PC-9 (cell line): ENCODE measurements around the gene IMMT. TPM values are rescaled to one million over a fixed set of nuclear protein-coding genes. Genes with fewer than 3 reads are reported as not detected.

ENCODE experiments used
- BruUV-seq: library from RNA; stranded (reverse); fragments of 400-500 nt; replicated peaks from 2 replicates; lab custom pipeline; 2021; lab: Mats Ljungman, UMichigan
- CTCF ChIA-PET: fragments of 300-600 bp; sonication (Branson Sonifier 250); formaldehyde crosslinking; loops from one replicate; lab custom pipeline; 2022; ENCODE audit warnings: antibody characterized with exemption; lab: Charles Lee
- POLR2A ChIA-PET: fragments of 300-600 bp; sonication (Branson Sonifier 250); formaldehyde crosslinking; loops from one replicate; lab custom pipeline; 2022; ENCODE audit warnings: antibody characterized with exemption; ENCODE audit not compliant: unreplicated experiment; lab: Charles Lee
- DNase-seq, 2 experiments: peaks; one replicate each; pipeline versions ENCODE4 v3.0.0 to v3.0.0-alpha.2; 2015 to 2022; ENCODE audit warnings: mixed read lengths in 1 of 2
- H2AFZ ChIP-seq: fragments of 200-600 bp; sonication (generic); 2 replicates; pipeline ENCODE4 v1.8.1; 2017; ENCODE audit warnings: antibody characterized with exemption
- H3F3A ChIP-seq: fragments of 200-600 bp; sonication (generic); 2 replicates; pipeline ENCODE4 v1.8.1; 2017; ENCODE audit warnings: antibody characterized with exemption, mild to moderate bottlenecking, low read depth; ENCODE audit not compliant: insufficient read depth
- H3K27ac ChIP-seq: fragments of 200-600 bp; sonication (generic); 2 replicates; pipeline ENCODE4 v1.6.1; 2016; ENCODE audit warnings: mixed run types
- H3K27me3 ChIP-seq: fragments of 200-600 bp; sonication (generic); 2 replicates; pipeline ENCODE4 v1.6.1; 2016; ENCODE audit warnings: low read depth, mixed run types; ENCODE audit not compliant: insufficient read depth
- H3K36me3 ChIP-seq: fragments of 200-600 bp; sonication (generic); 2 replicates; pipeline ENCODE4 v1.6.1; 2016; ENCODE audit warnings: low read depth, mixed run types
- H3K4me1 ChIP-seq: fragments of 200-600 bp; sonication (generic); replicated peaks from 2 replicates; pipeline ENCODE4 v1.6.1; 2016; ENCODE audit warnings: mixed run types; ENCODE audit not compliant: insufficient read depth
- H3K4me2 ChIP-seq: fragments of 200-600 bp; sonication (generic); 2 replicates; pipeline ENCODE4 v1.6.1; 2017; ENCODE audit warnings: mixed run types
- H3K4me3 ChIP-seq: fragments of 200-600 bp; sonication (generic); 2 replicates; pipeline ENCODE4 v1.6.1; 2016; ENCODE audit warnings: mixed run types
- H3K79me2 ChIP-seq: fragments of 200-600 bp; sonication (generic); 2 replicates; pipeline ENCODE4 v1.6.1; 2017; ENCODE audit warnings: low read depth, mixed run types
- H3K9me2 ChIP-seq: fragments of 200-600 bp; sonication (generic); 2 replicates; pipeline ENCODE4 v1.8.1; 2017; ENCODE audit warnings: mild to moderate bottlenecking; ENCODE audit not compliant: insufficient read depth
- H3K9me3 ChIP-seq: fragments of 200-600 bp; sonication (generic); 2 replicates; pipeline ENCODE4 v1.8.1; 2016; ENCODE audit warnings: low read depth; ENCODE audit not compliant: insufficient read depth
- H4K20me1 ChIP-seq: fragments of 200-600 bp; sonication (generic); 2 replicates; pipeline ENCODE4 v1.8.1; 2017; ENCODE audit not compliant: insufficient read depth
- EZH2 ChIP-seq: fragments of 200-600 bp; sonication (generic); IDR thresholded peaks from 2 replicates; pipeline ENCODE4 v1.8.0; 2017; ENCODE audit warnings: antibody characterized with exemption, low read depth
- intact Hi-C: fragments of 100-400 bp; cut with micrococcal nuclease; formaldehyde crosslinking; loops from one replicate; pipeline ENCODE4 v1.10.0; 2022; ENCODE audit not compliant: unreplicated experiment
- total RNA-seq: library from RNA; stranded (reverse); gene quantifications from 2 replicates; pipeline ENCODE4 v1.2.3, GENCODE V29; 2021
- TF ChIP-seq, protein P1 (sequence below): fragments of 200-600 bp; sonication (generic); conservative IDR thresholded peaks from 2 replicates; pipeline ENCODE4 v1.6.1; 2017; ENCODE audit warnings: mixed run types, antibody characterized with exemption, mild to moderate bottlenecking, moderate library complexity

The IMMT gene
- total RNA-seq, 1 experiment from 2014 or later = 114 TPM

DNA sequence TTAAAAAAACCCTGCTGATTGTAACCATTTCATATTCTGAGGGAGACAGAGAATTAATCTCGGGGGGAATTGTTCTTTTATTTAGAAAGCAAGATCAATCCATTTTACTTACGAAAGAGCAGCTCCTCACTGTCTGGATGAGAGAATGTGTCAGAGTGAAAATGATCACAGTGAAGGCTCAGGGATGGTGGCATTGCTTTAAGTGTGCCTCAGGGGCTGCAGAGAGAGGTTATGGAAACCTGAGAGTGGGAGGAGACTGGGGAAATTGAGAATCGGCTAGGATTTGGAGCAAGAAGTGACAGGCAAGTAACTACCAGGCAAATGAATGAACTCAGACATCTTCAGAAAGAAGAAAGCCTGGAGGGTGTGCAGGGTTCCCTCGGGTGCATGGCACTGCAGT, 38.2 kb upstream of the IMMT start:
- H3K27me3 ChIP-seq = peaks cover 3% of the 10 kb centered on the region; the same call in 1 of the 2 replicates
- H3K79me2 ChIP-seq = no peaks in the 10 kb centered on the region
- no peak overlapping the region for H3K27ac ChIP-seq
- no peaks in the 10 kb centered on the region for H3K9me3 ChIP-seq
- H3K36me3 ChIP-seq = no peaks in the 10 kb centered on the region
- no TSS peak for BruUV-seq
- TF ChIP-seq, protein P1, sequence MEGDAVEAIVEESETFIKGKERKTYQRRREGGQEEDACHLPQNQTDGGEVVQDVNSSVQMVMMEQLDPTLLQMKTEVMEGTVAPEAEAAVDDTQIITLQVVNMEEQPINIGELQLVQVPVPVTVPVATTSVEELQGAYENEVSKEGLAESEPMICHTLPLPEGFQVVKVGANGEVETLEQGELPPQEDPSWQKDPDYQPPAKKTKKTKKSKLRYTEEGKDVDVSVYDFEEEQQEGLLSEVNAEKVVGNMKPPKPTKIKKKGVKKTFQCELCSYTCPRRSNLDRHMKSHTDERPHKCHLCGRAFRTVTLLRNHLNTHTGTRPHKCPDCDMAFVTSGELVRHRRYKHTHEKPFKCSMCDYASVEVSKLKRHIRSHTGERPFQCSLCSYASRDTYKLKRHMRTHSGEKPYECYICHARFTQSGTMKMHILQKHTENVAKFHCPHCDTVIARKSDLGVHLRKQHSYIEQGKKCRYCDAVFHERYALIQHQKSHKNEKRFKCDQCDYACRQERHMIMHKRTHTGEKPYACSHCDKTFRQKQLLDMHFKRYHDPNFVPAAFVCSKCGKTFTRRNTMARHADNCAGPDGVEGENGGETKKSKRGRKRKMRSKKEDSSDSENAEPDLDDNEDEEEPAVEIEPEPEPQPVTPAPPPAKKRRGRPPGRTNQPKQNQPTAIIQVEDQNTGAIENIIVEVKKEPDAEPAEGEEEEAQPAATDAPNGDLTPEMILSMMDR = no peak
- no peak for TF ChIP-seq EZH2
- ChIA-PET CTCF (no interaction called here), POLR2A (no interaction called here)
- H4K20me1 ChIP-seq = no peaks in the 10 kb centered on the region
- H3K9me2 ChIP-seq = no peaks in the 10 kb centered on the region
- no peak for DNase-seq
- H3K4me3 ChIP-seq = no peak overlapping the region
- intact Hi-C loops = no loop called here
- H3K4me2 ChIP-seq = no peak overlapping the region
- peaks cover 3% of the 10 kb centered on the region; the same call in 1 of the 2 replicates for H3F3A ChIP-seq
- no peak overlapping the region for H2AFZ ChIP-seq
- no peaks in the 10 kb centered on the region for H3K4me1 ChIP-seq

DNA sequence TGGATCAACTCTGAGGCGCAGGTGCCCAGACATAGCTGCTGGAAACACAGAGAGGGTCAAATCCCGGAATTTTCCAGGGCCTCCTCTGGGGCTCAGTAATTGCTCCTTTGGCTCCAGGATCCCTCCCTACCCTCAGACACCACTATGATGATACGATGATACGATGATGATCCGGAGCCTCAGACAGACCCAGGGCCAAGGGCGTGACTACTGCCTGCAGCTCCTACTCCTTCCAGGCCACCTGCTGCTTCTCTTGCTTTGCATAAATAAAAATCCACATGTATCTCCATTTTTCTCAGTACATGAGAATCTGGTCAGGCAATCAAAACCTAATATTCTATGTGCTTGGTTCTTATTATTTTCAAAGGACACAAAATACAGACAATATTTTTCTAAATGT, 37.6 kb upstream of the IMMT start:
- intact Hi-C loops = no loop called here
- H3K36me3 ChIP-seq = no peaks in the 10 kb centered on the region
- no peak overlapping the region for H3K27ac ChIP-seq
- no peaks in the 10 kb centered on the region for H4K20me1 ChIP-seq
- no peaks in the 10 kb centered on the region for H3K9me3 ChIP-seq
- H3K4me2 ChIP-seq = no peak overlapping the region
- H3K27me3 ChIP-seq = no peaks in the 10 kb centered on the region
- no peaks in the 10 kb centered on the region for H3K79me2 ChIP-seq
- H3K4me3 ChIP-seq = no peak overlapping the region
- CTCF ChIA-PET = no interaction called here
- no peaks in the 10 kb centered on the region for H3K9me2 ChIP-seq
- no TSS peak for BruUV-seq
- H3K4me1 ChIP-seq = no peaks in the 10 kb centered on the region
- POLR2A ChIA-PET = no interaction called here
- no peak overlapping the region for H2AFZ ChIP-seq
- no peak for DNase-seq
- TF ChIP-seq, protein P1 = no peak
- no peak for TF ChIP-seq EZH2
- H3F3A ChIP-seq = peaks cover 3% of the 10 kb centered on the region; the same call in 1 of the 2 replicates

DNA sequence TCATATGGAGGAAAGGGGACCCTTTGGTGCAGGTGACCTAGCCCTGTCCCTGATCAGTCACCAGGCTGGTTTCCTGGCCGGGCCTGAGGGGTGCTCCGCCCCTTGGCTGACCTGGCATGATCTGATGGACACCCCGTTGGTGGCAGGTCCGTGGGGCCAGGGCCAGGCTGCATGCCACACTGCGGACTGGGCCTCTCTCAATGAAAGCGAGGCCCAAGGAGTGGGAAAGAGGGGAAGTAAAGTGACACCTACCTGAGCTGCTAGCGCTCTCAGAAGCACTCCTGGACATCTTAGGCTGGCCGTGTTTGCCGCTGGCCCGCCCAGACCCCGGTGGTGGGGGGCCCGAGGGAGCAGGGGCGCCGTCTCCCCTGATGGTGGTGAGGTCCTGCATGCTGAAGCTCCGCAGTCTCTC, 37.1 kb upstream of the IMMT start:
- Histone ChIP-seq H2AFZ (no peak overlapping the region), H3K4me1 (no peaks in the 10 kb centered on the region), H3K4me2 (no peak overlapping the region), H3K27ac (no peak overlapping the region), H3K79me2 (no peaks in the 10 kb centered on the region), H4K20me1 (no peaks in the 10 kb centered on the region), H3K36me3 (no peaks in the 10 kb centered on the region), H3K27me3 (no peaks in the 10 kb centered on the region), H3K4me3 (no peak overlapping the region), H3K9me3 (no peaks in the 10 kb centered on the region), H3K9me2 (no peaks in the 10 kb centered on the region), H3F3A (peaks cover 3% of the 10 kb centered on the region; the same call in 1 of the 2 replicates)
- POLR2A ChIA-PET = no interaction called here
- intact Hi-C loops = no loop called here
- CTCF ChIA-PET = no interaction called here
- no TSS peak for BruUV-seq
- no peak for TF ChIP-seq EZH2
- TF ChIP-seq, protein P1 = no peak
- DNase-seq = no peak
